Measurements from ENCODE around the gene RIPOR3. TPM values are rescaled to one million over a fixed set of nuclear protein-coding genes. Genes with fewer than 3 reads are reported as not detected.
"Not testable (repeated sequence)": the region's sequence is repeated elsewhere in the genome, so short reads cannot be mapped to it uniquely, and the experiment has no call there.

The RIPOR3 gene
- total RNA-seq, 1 experiment from 2014 or later = 0.58 TPM

- DNase-seq (ENCODE audit: low spot score) = no peak
Observed at GRCh38 chr20:50552979-50553378, 138.4 kb downstream of the RIPOR3 start.

- no peak for DNase-seq (ENCODE audit: low spot score)
Observed at GRCh38 chr20:50551288-50551687, 140.1 kb downstream of the RIPOR3 start.

GRCh38 chr20:50550531-50550930 lies 140.8 kb downstream of the RIPOR3 start:
- DNase-seq (ENCODE audit: low spot score) = no peak

DNA sequence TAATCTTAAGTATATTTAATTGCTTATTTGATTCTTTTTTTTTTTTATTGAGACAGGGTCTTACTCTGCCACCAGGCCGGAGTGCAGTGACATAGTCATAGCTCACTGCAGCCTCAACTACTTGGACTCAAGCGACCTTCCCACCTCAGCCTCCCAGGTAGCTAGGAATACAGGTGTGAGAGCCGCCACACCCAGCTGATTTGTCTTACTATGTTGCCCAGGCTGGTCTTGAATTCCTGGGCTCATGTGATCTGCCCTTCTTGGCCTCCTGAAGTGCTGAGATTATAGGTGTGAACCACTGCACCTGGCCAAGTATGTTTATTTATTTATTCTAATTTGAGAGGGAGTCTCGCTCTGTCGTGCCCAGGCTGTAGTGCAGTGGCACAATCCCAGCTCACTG lies 142.9 kb downstream of the RIPOR3 start:
- no peak for DNase-seq (ENCODE audit: low spot score)

DNA sequence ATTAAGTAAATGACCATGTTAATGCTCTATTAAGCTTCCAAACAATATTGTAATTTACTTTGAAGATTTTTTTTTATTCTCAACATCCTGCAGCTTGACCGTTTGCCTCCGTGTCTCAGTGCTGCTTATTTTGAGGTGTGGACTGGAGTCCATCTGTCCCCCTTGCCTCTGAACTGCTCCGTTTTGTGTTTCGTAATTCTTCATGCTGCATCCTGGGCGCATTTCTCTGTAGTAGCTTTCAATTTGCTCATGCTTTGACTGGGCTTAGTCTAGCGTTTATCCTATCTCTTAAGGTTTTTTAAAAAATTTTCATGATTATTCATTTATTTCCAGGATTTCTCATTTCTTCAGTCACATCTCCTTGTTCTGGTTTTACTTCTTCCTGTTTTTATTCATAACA lies 143.4 kb downstream of the RIPOR3 start:
- no peak for DNase-seq (ENCODE audit: low spot score)

- no peak for DNase-seq (ENCODE audit: low spot score)
Observed at GRCh38 chr20:50546729-50547314, 144.5 kb downstream of the RIPOR3 start.

DNA sequence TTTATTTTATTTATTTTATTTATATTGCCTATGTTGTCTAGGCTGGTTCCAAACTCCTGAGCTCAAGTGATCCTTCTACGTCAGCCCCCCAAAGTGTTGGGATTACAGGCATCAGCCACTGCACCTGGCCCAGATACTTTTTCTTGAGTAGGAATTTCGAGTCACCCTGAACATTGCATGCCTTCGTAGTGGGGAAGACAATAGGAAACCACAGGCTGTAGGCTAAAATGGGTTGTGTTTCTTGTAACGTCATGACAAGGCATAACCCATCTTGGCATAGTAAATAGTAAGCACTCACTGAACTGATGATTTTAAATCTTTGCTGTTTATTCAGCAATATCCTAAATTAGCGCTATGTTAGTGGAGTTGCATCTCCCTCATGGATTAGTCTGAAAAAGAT lies 146.2 kb downstream of the RIPOR3 start:
- no peak for DNase-seq (ENCODE audit: low spot score)

- DNase-seq (ENCODE audit: low spot score) = no peak
Observed at GRCh38 chr20:50543326-50543725, 148.0 kb downstream of the RIPOR3 start.

DNA sequence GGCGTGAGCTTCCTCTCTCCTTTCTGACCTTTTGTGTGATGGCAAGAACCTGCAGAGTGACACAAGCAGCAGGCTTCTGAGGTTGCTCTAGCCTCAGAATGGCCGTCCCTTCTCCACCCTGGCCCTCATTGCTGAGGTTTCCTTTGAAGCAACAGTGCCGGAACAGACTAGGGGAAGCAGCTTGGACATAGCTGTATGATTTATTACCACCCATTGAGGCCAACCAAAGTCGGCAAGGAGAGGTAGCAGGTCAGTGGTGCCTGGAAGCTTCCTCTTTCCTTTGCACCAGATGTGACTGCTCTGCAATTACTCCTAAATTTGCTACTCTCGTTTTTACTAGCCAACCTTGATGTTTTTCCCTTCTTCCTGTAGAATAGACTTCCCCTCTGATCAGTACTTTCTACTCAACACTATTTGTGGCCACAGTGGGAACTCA lies 149.7 kb downstream of the RIPOR3 start:
- no peak for DNase-seq (ENCODE audit: low spot score)

- peak; percentile 80 for DNase-seq (ENCODE audit: low spot score)
Observed at GRCh38 chr20:50540620-50541605, 150.4 kb downstream of the RIPOR3 start.

DNA sequence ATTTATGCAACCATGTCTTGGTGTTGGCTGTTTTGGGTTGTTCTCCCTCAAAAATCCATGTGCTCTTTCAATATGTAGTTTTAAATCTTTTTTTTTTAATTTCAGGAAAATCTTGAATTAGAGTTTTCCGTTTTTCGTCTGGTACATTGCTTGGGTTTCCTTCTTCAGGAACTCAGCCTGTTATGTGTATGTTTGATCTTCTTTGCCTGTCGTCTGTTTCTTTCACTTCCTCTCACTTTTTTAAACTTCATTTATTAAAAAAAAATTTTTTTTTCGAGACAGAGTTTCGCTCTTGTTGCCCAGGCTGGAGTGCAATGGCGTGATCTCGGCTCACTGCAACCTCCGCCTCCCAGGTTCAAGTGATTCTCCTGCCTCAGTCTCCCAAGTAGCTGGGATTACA lies 151.5 kb downstream of the RIPOR3 start:
- not testable (repeated sequence) for DNase-seq (ENCODE audit: low spot score)

DNA sequence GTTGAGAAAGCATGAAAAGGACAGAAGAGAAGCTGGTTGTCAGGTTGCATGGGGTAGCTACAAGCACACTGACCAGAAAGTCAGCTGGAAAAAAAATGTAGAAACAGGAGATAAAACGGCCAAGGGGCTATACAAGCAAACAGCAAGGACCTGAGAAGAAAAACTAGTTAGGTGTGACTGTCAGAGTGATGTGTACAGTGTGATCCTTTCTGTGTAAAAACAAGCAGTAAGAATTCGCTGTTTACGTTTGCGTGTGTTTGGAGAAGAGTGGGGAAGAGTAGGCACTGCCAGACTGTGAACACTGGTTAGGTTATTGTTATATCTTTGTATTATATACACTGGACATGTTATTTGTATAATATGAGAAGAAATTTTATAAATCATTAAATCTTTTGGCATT lies 153.1 kb downstream of the RIPOR3 start:
- no peak for DNase-seq (ENCODE audit: low spot score)

GRCh38 chr20:50537546-50538201 lies 153.7 kb downstream of the RIPOR3 start:
- DNase-seq (ENCODE audit: low spot score) = no peak

- DNase-seq (ENCODE audit: low spot score) = no peak
Observed at GRCh38 chr20:50536333-50536732, 155.0 kb downstream of the RIPOR3 start.

Other genes with a start within 250 kb of the RIPOR3 start
- 22.8 TPM in 2 replicates for gene PTPN1, start 181.2 kb downstream of the RIPOR3 start, total RNA-seq (2014; rRNA removed; shearing (Covaris generic))
- gene PARD6B, start 40.0 kb upstream of the RIPOR3 start, total RNA-seq (2014; rRNA removed; shearing (Covaris generic)) = 1.6 and 3.3 TPM in 2 replicates
- 7.5 and 11.1 TPM in 2 replicates for gene BCAS4, start 103.5 kb upstream of the RIPOR3 start, total RNA-seq (2014; rRNA removed; shearing (Covaris generic))
- 18.1 and 18.8 TPM in 2 replicates for gene ADNP, start 239.9 kb upstream of the RIPOR3 start, total RNA-seq (2014; rRNA removed; shearing (Covaris generic))

Measured in H4 (cell line).